ENCODE results near the gene TCEA3. TPM values are rescaled to one million over a fixed set of nuclear protein-coding genes. Genes with fewer than 3 reads are reported as not detected.
A peak's percentile ranks its signal among the peaks of the same experiment; 100 is the strongest.

TCEA3 gene
- total RNA-seq, 2 experiments from 2014 or later: 11.4 to 12.1 TPM

- Mint-ChIP-seq H3K4me3 (no peak overlapping the region), H3K9me3 (ENCODE audit: insufficient read depth) (no peaks in the 10 kb centered on the region), H3K4me1 (ENCODE audit: low read depth) (peaks cover 6% of the 10 kb centered on the region), H3K27ac (no peak overlapping the region), H3K27me3 (ENCODE audit: low read depth) (no peaks in the 10 kb centered on the region), H3K36me3 (ENCODE audit: low read depth) (no peaks in the 10 kb centered on the region)
- no peak for DNase-seq
- POLR2A ChIA-PET: interaction anchor here (0.6 kb wide), 2 partner anchors 15 to 1798 kb away, joined by 4 to 5 read pairs; no protein-coding TSS in a partner anchor
- no peak for ATAC-seq
- CTCF ChIA-PET: no interaction called here
These were observed 15.7 kb downstream of the TCEA3 start for GRCh38 chr1:23408797-23409290.

GRCh38 chr1:23407016-23407630 lies 17.4 kb downstream of the TCEA3 start:
- ChIA-PET CTCF (no interaction called here), POLR2A (no interaction called here)
- H3K4me3 Mint-ChIP-seq: no peak overlapping the region
- no peaks in the 10 kb centered on the region for H3K9me3 Mint-ChIP-seq (ENCODE audit: insufficient read depth)
- ATAC-seq (no peak), DNase-seq (no peak)
- no peaks in the 10 kb centered on the region for H3K27me3 Mint-ChIP-seq (ENCODE audit: low read depth)
- H3K27ac Mint-ChIP-seq: no peak overlapping the region
- H3K4me1 Mint-ChIP-seq (ENCODE audit: low read depth): peaks cover 11% of the 10 kb centered on the region
- H3K36me3 Mint-ChIP-seq (ENCODE audit: low read depth): no peaks in the 10 kb centered on the region

GRCh38 chr1:23405946-23406345 lies 18.6 kb downstream of the TCEA3 start:
- ATAC-seq (no peak), DNase-seq (no peak)
- ChIA-PET CTCF (no interaction called here), POLR2A (no interaction called here)
- H3K4me1 Mint-ChIP-seq (ENCODE audit: low read depth): peaks cover 11% of the 10 kb centered on the region
- H3K27me3 Mint-ChIP-seq (ENCODE audit: low read depth): no peaks in the 10 kb centered on the region
- H3K9me3 Mint-ChIP-seq (ENCODE audit: insufficient read depth): no peaks in the 10 kb centered on the region
- no peaks in the 10 kb centered on the region for H3K36me3 Mint-ChIP-seq (ENCODE audit: low read depth)
- H3K4me3 Mint-ChIP-seq: no peak overlapping the region
- H3K27ac Mint-ChIP-seq: no peak overlapping the region

GRCh38 chr1:23403735-23404486 lies 20.6 kb downstream of the TCEA3 start:
- H3K27me3 Mint-ChIP-seq (ENCODE audit: low read depth): no peaks in the 10 kb centered on the region
- ATAC-seq (peak; percentile 95), DNase-seq (peak; percentile 90)
- ChIA-PET CTCF (interaction anchor here (0.6 to 3.1 kb wide), 38 partner anchors 9 to 368 kb away, joined by 3 to 22 read pairs (median 4); partner anchors contain the start of genes HNRNPR, HTR1D and ZNF436), POLR2A (interaction anchor here (0.7 to 1.6 kb wide), 2 partner anchors 36 to 60 kb away, joined by 3 to 4 read pairs; partner anchors contain the start of gene HNRNPR)
- H3K9me3 Mint-ChIP-seq (ENCODE audit: insufficient read depth): no peaks in the 10 kb centered on the region
- no peak overlapping the region for H3K27ac Mint-ChIP-seq
- H3K4me1 Mint-ChIP-seq (ENCODE audit: low read depth): peaks cover 11% of the 10 kb centered on the region
- no peaks in the 10 kb centered on the region for H3K36me3 Mint-ChIP-seq (ENCODE audit: low read depth)
- no peak overlapping the region for H3K4me3 Mint-ChIP-seq

- Mint-ChIP-seq H3K36me3 (ENCODE audit: low read depth) (no peaks in the 10 kb centered on the region), H3K9me3 (ENCODE audit: insufficient read depth) (no peaks in the 10 kb centered on the region), H3K27ac (no peak overlapping the region), H3K27me3 (ENCODE audit: low read depth) (no peaks in the 10 kb centered on the region), H3K4me3 (no peak overlapping the region), H3K4me1 (ENCODE audit: low read depth) (peaks cover 11% of the 10 kb centered on the region)
- ChIA-PET CTCF (interaction anchor here (0.6 to 3.1 kb wide), 34 partner anchors 9 to 301 kb away, joined by 3 to 22 read pairs (median 4); partner anchors contain the start of genes HNRNPR, HTR1D, RPL11 and ZNF436), POLR2A (interaction anchor here (0.7 to 1.6 kb wide), 2 partner anchors 35 to 59 kb away, joined by 3 to 4 read pairs; partner anchors contain the start of gene HNRNPR)
- ATAC-seq: no peak
- DNase-seq: no peak
These were observed 21.2 kb downstream of the TCEA3 start for GRCh38 chr1:23403355-23403734.

- no peak for DNase-seq
- Mint-ChIP-seq H3K27ac (no peak overlapping the region), H3K27me3 (ENCODE audit: low read depth) (no peaks in the 10 kb centered on the region), H3K4me1 (ENCODE audit: low read depth) (peaks cover 11% of the 10 kb centered on the region), H3K4me3 (no peak overlapping the region), H3K9me3 (ENCODE audit: insufficient read depth) (no peaks in the 10 kb centered on the region), H3K36me3 (ENCODE audit: low read depth) (no peaks in the 10 kb centered on the region)
- CTCF ChIA-PET: interaction anchor here (1.0 to 3.1 kb wide), 13 partner anchors 8 to 289 kb away, joined by 3 to 22 read pairs (median 5); partner anchors contain the start of genes RPL11 and ZNF436
- POLR2A ChIA-PET: interaction anchor here (1.3 to 1.6 kb wide), 2 partner anchors 35 kb away, joined by 3 to 4 read pairs; no protein-coding TSS in a partner anchor
- ATAC-seq: no peak
These were observed 21.6 kb downstream of the TCEA3 start for GRCh38 chr1:23403038-23403336.

GRCh38 chr1:23402286-23403037 lies 22.1 kb downstream of the TCEA3 start:
- POLR2A ChIA-PET: interaction anchor here (1.3 kb wide), 1 partner anchor 34 kb away, joined by 3 read pairs; no protein-coding TSS in a partner anchor

GRCh38 chr1:23401313-23401712 lies 23.2 kb downstream of the TCEA3 start:
- H3K4me3 Mint-ChIP-seq: no peak overlapping the region
- peaks cover 11% of the 10 kb centered on the region for H3K4me1 Mint-ChIP-seq (ENCODE audit: low read depth)
- ChIA-PET CTCF (no interaction called here), POLR2A (no interaction called here)
- no peaks in the 10 kb centered on the region for H3K36me3 Mint-ChIP-seq (ENCODE audit: low read depth)
- ATAC-seq (no peak), DNase-seq (no peak)
- no peak overlapping the region for H3K27ac Mint-ChIP-seq
- no peaks in the 10 kb centered on the region for H3K9me3 Mint-ChIP-seq (ENCODE audit: insufficient read depth)
- H3K27me3 Mint-ChIP-seq (ENCODE audit: low read depth): no peaks in the 10 kb centered on the region

More at GRCh38 chr1:23402286-23403037, 22.1 kb downstream of the TCEA3 start:
- Mint-ChIP-seq H3K4me1 (ENCODE audit: low read depth) (peaks cover 11% of the 10 kb centered on the region), H3K27me3 (ENCODE audit: low read depth) (no peaks in the 10 kb centered on the region), H3K27ac (no peak overlapping the region), H3K36me3 (ENCODE audit: low read depth) (no peaks in the 10 kb centered on the region), H3K4me3 (no peak overlapping the region), H3K9me3 (ENCODE audit: insufficient read depth) (no peaks in the 10 kb centered on the region)
- CTCF ChIA-PET: interaction anchor here (1.0 to 3.1 kb wide), 10 partner anchors 8 to 289 kb away, joined by 3 to 22 read pairs (median 8); partner anchors contain the start of genes RPL11 and ZNF436
- ATAC-seq: no peak
- no peak for DNase-seq

- DNase-seq (no peak), ATAC-seq (no peak)
- ChIA-PET POLR2A (no interaction called here), CTCF (no interaction called here)
- Mint-ChIP-seq H3K27me3 (ENCODE audit: low read depth) (no peaks in the 10 kb centered on the region), H3K9me3 (ENCODE audit: insufficient read depth) (no peaks in the 10 kb centered on the region), H3K4me1 (ENCODE audit: low read depth) (peaks cover 14% of the 10 kb centered on the region), H3K36me3 (ENCODE audit: low read depth) (peaks cover 2% of the 10 kb centered on the region), H3K27ac (no peak overlapping the region), H3K4me3 (no peak overlapping the region)
These were observed 24.0 kb downstream of the TCEA3 start for GRCh38 chr1:23400324-23401114.

- CTCF ChIA-PET: no interaction called here
- peaks cover 12% of the 10 kb centered on the region for H3K4me1 Mint-ChIP-seq (ENCODE audit: low read depth)
These were observed 25.3 kb downstream of the TCEA3 start for GRCh38 chr1:23399229-23399628.

GRCh38 chr1:23397908-23398307 lies 26.6 kb downstream of the TCEA3 start:
- Mint-ChIP-seq H3K27ac (no peak overlapping the region), H3K4me3 (no peak overlapping the region), H3K27me3 (ENCODE audit: low read depth) (no peaks in the 10 kb centered on the region), H3K4me1 (ENCODE audit: low read depth) (peaks cover 3% of the 10 kb centered on the region), H3K36me3 (ENCODE audit: low read depth) (peaks cover 2% of the 10 kb centered on the region), H3K9me3 (ENCODE audit: insufficient read depth) (no peaks in the 10 kb centered on the region)
- no peak for DNase-seq
- ChIA-PET CTCF (no interaction called here), POLR2A (no interaction called here)
- ATAC-seq: no peak

More at GRCh38 chr1:23399229-23399628, 25.3 kb downstream of the TCEA3 start:
- H3K36me3 Mint-ChIP-seq (ENCODE audit: low read depth): peaks cover 2% of the 10 kb centered on the region
- H3K27me3 Mint-ChIP-seq (ENCODE audit: low read depth): no peaks in the 10 kb centered on the region
- DNase-seq (no peak), ATAC-seq (no peak)
- POLR2A ChIA-PET: no interaction called here
- H3K4me3 Mint-ChIP-seq: no peak overlapping the region
- H3K9me3 Mint-ChIP-seq (ENCODE audit: insufficient read depth): no peaks in the 10 kb centered on the region
- no peak overlapping the region for H3K27ac Mint-ChIP-seq

Measured in activated CD8-positive, alpha-beta T cell treated with anti-CD3 and anti-CD28 coated beads, Interleukin-2, amount 10 ng/mL, durations not matched to agents 7 days and 5 days (primary cell).